GM18519 (cell line): ENCODE measurements around the gene RNF115.
"Not testable (repeated sequence)": the region's sequence is repeated elsewhere in the genome, so short reads cannot be mapped to it uniquely, and the experiment has no call there.

Experiments
- ATAC-seq: cut with Tn5 transposase; IDR thresholded peaks from one replicate; pipeline ENCODE4 v1.9.1; 2021; ENCODE audit warnings: mild to moderate bottlenecking, moderate library complexity; ENCODE audit not compliant: unreplicated experiment, low FRiP score

The RNF115 gene

GRCh38 chr1:145828367-145829026 lies 4.6 kb upstream of the RNF115 start:
- no peak for ATAC-seq

GRCh38 chr1:145827966-145828365 lies 4.1 kb upstream of the RNF115 start:
- ATAC-seq: no peak

GRCh38 chr1:145826030-145826429 lies 2.1 kb upstream of the RNF115 start:
- no peak for ATAC-seq

GRCh38 chr1:145824499-145824842 lies 576 bp upstream of the RNF115 start:
- no peak for ATAC-seq

- ATAC-seq: not testable (repeated sequence)
Observed at GRCh38 chr1:145822779-145823331, 1.0 kb downstream of the RNF115 start.

GRCh38 chr1:145818095-145818494 lies 5.8 kb downstream of the RNF115 start:
- ATAC-seq: not testable (repeated sequence)

GRCh38 chr1:145812977-145813810 lies 10.7 kb downstream of the RNF115 start:
- not testable (repeated sequence) for ATAC-seq

- no peak for ATAC-seq
Observed at GRCh38 chr1:145806844-145807243, 17.1 kb downstream of the RNF115 start.

- ATAC-seq: no peak
Observed at GRCh38 chr1:145806408-145806807, 17.5 kb downstream of the RNF115 start.

- ATAC-seq: no peak
Observed at GRCh38 chr1:145805057-145805456, 18.8 kb downstream of the RNF115 start.

GRCh38 chr1:145804235-145805045 lies 19.5 kb downstream of the RNF115 start:
- ATAC-seq: no peak

GRCh38 chr1:145799806-145800205 lies 24.1 kb downstream of the RNF115 start:
- ATAC-seq: no peak

- no peak for ATAC-seq
Observed at GRCh38 chr1:145796753-145797152, 27.1 kb downstream of the RNF115 start.

- ATAC-seq: no peak
Observed at GRCh38 chr1:145795257-145795881, 28.5 kb downstream of the RNF115 start.

GRCh38 chr1:145792484-145792883 lies 31.4 kb downstream of the RNF115 start:
- no peak for ATAC-seq

GRCh38 chr1:145791860-145792259 lies 32.0 kb downstream of the RNF115 start:
- ATAC-seq: not testable (repeated sequence)

GRCh38 chr1:145788580-145788979 lies 35.3 kb downstream of the RNF115 start:
- ATAC-seq: no peak

GRCh38 chr1:145786271-145786670 lies 37.6 kb downstream of the RNF115 start:
- ATAC-seq: no peak

- no peak for ATAC-seq
Observed at GRCh38 chr1:145785547-145785946, 38.3 kb downstream of the RNF115 start.

GRCh38 chr1:145784409-145784808 lies 39.5 kb downstream of the RNF115 start:
- no peak for ATAC-seq
